Measurements from ENCODE around the gene IFT20.
"Not testable (repeated sequence)": the region's sequence is repeated elsewhere in the genome, so short reads cannot be mapped to it uniquely, and the experiment has no call there.

IFT20 gene

GRCh38 chr17:28363776-28364650, 28.7 kb upstream of the IFT20 start:
- DNase-seq: no peak

- DNase-seq: no peak
These were observed 27.9 kb upstream of the IFT20 start for GRCh38 chr17:28363186-28363585.

- DNase-seq: peak; percentile 16
These were observed 22.6 kb upstream of the IFT20 start for GRCh38 chr17:28357901-28358197.

GRCh38 chr17:28357061-28357900, 22.0 kb upstream of the IFT20 start, which contains the start of gene POLDIP2:
POLDIP2 (minus strand) TSS chr17:28357527; CDS start chr17:28357448, 79 bp downstream.
- peak; percentile 95 for DNase-seq

GRCh38 chr17:28350271-28350670, 15.0 kb upstream of the IFT20 start:
- no peak for DNase-seq

- no peak for DNase-seq
These were observed 13.7 kb upstream of the IFT20 start for GRCh38 chr17:28348979-28349378.

- DNase-seq: peak; percentile 91
These were observed 12.1 kb upstream of the IFT20 start for GRCh38 chr17:28347261-28347891.

GRCh38 chr17:28346746-28347246, 11.5 kb upstream of the IFT20 start:
- no peak for DNase-seq

- DNase-seq: no peak
These were observed 10.9 kb upstream of the IFT20 start for GRCh38 chr17:28346199-28346580.

- DNase-seq: peak; percentile 19
These were observed 10.3 kb upstream of the IFT20 start for GRCh38 chr17:28345419-28346198.

- no peak for DNase-seq
These were observed 9.2 kb upstream of the IFT20 start for GRCh38 chr17:28344435-28344901.

GRCh38 chr17:28344011-28344410, 8.7 kb upstream of the IFT20 start:
- no peak for DNase-seq

GRCh38 chr17:28343491-28343932, 8.2 kb upstream of the IFT20 start:
- no peak for DNase-seq

GRCh38 chr17:28342313-28342712, 7.0 kb upstream of the IFT20 start:
- DNase-seq: no peak

GRCh38 chr17:28341516-28341915, 6.2 kb upstream of the IFT20 start:
- no peak for DNase-seq

GRCh38 chr17:28340374-28340773, 5.1 kb upstream of the IFT20 start:
- no peak for DNase-seq

- no peak for DNase-seq
These were observed 4.2 kb upstream of the IFT20 start for GRCh38 chr17:28339431-28339830.

GRCh38 chr17:28338769-28339212, 3.5 kb upstream of the IFT20 start:
- not testable (repeated sequence) for DNase-seq

- DNase-seq: peak; percentile 79
These were observed 2.9 kb upstream of the IFT20 start for GRCh38 chr17:28338056-28338768.

GRCh38 chr17:28335959-28336871, 943 bp upstream of the IFT20 start:
- peak; percentile 89 for DNase-seq

Data from fibroblast of skin of back (primary cell).